NCI-H128 (cell line): ENCODE results near the gene NAIF1.
"Not testable (repeated sequence)": the region's sequence is repeated elsewhere in the genome, so short reads cannot be mapped to it uniquely, and the experiment has no call there.

Source experiments
- DNase-seq: peaks from one replicate; lab custom pipeline; 2025; ENCODE audit not compliant: unreplicated experiment; lab: John Stamatoyannopoulos, UW

NAIF1 gene, protein sequence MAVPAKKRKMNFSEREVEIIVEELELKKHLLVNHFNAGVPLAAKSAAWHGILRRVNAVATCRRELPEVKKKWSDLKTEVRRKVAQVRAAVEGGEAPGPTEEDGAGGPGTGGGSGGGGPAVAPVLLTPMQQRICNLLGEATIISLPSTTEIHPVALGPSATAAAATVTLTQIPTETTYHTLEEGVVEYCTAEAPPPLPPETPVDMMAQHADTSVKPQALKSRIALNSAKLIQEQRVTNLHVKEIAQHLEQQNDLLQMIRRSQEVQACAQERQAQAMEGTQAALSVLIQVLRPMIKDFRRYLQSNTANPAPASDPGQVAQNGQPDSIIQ

DNA sequence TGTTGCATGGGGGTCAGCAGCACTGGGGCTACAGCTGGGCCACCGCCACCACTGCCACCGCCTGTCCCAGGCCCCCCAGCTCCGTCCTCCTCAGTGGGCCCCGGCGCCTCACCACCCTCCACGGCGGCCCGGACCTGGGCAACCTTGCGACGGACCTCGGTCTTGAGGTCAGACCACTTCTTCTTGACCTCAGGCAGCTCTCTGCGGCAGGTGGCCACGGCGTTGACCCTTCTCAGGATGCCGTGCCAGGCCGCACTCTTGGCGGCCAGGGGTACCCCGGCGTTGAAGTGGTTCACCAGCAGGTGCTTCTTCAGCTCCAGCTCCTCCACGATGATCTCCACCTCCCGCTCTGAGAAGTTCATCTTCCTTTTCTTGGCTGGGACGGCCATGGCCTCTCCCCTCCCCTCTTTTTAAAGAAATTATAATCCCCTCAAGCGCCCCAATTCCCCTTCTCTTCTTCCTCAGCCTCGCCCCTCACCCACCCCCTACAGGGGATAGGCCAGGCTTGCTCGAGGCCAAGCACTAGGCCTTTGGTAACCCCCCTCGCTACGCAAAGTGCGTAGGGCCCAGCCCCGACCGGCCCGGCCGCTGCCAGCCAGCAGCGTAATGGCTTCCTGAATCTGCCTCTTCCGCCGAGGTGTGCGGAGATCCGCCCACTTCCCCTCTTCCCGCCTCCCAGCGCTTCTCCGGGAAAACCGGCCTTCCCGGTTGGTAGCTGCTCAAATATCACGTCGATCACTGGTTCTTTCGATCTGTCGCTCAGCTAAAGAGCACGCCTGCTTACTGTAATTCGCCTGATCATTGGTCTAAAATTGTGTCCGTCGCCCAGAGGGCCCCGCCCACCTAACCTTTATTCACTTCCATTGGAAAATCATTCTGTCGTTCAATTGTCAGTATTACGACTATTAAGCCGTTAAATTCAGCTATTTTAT lies at the start of gene NAIF1:
TSS of gene NAIF1 (minus strand) at position 608 of the 932 bp plus-strand sequence. CDS start at position 389, 219 bp downstream.
- peak; percentile 99 for DNase-seq

DNA sequence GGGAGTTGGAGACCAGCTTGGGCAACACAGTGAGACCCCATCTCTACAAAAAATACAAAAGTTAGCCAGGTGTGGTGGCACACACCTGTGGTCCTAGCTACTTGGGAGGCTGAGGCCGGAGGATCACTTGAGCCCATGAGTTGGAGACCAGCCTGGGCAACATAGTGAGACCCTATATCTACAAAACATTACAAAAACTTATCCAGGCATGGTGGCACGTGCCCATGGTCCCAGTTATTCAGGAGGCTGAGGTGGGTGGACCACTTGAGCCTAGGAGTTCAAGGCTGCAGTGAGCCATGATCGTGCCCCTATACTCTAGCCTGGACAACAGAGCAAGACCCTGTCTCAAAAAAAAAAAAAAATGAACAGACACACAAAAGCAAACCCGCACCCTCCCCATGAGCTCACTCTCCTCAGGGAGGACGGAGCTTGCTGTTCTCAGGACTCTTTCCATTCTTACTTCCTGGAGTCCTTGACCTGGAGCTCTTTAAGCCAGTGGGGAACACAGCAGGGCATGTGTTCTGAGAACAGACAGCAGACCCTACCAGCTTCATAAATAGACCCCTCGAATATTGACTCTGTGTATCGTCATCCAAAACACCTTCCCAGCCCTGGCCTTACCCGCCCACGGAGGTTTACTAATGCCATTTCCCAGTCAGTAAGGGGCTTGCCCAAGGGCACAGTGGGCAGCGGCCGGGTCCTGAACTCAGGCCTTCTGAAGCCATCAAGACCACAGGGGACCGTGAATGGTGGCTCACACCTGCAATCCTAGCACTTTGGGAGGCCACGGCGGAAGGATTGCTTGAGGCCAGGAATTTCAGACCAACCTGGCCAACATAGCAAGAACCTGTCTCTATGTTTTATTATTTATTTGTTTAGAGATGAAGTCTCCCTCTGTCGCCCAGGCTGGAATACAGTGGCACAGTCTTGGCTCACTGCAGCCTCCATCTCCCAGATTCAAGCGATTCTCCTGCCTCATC lies 49.3 kb upstream of the NAIF1 start:
- no peak for DNase-seq

DNA sequence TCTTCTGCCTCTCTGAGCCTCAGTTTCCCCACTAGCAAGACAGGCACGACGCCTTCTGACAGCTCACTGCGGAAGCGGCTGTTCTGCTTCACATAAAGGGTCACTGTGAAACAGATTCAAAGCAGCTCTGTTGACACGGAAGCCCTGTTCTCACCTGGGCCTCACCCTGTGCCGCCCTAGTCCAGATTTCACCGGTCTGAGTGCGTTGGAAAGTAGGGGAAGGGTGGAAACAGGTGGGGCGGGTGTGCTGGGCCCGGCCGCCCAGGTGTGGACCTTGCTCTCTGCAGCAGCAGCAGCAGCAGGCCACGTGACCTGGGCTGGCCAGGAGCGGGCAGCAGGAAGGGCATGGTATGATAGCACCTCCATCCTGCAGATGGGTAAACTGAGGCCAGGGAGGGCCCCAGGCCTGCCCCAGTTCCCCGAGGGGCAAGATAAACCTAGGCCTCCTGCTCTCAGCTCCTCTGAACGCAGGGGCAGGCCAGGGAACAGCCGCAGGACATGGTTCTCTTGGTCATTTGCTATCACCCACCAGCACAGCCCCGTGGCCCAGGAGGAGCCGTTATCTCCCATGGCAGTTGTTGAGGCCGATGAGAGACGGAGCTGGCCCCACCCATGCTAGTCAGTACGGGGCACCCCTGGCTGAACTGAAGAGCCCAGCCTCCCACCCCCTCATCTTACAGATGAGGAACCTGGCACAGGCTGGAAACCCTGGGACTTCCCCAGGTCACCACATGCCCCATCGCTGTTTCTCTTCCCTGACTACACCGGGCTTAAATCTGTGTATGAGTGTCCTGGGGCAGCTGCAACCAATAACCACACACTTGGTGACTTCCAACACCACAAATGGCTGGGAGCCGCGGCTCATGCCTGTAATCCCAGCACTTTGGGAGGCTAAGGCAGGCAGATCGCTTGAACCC lies 48.3 kb upstream of the NAIF1 start:
- no peak for DNase-seq

DNA sequence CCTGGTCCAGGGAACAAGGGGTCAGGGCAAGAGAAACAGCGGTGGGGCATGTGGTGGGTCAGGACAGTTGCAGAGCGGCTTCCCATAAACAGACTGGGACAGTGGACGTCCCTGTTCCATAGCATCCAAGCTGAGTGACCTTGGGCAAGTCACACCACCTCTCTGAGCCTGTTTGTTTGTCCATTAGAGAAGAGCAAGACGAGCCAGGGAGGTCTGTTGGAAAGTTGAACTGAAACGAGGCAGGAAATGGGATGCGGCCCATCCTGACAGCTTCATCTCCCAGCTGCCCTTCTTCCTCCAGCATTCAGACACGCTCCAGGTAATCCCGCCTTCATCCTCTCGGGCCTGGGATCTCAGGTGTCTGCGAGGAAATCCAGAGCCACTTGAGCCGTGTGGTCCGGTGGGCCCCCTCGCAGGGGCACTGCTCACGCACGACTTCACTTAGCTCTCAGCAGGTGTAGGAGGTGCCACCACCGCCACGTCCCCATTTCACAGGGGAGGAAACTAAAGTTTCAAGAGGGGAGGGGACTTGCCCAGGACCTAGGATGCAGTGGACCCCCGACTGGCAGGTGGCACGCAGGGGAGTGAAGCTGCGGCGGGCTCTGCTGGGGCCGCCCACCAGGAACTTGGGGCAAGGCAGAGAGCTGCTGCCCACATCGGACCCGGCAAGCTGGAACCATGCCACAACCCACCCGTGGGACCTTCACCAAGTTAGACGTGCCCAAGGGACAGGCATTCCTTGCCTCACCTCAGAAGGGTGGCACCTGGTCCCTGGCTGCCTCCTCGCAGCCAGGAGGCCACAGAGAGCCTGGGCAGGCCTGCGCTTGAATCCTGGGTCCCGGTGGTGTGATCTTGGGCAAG lies 47.4 kb upstream of the NAIF1 start:
- DNase-seq = no peak

DNA sequence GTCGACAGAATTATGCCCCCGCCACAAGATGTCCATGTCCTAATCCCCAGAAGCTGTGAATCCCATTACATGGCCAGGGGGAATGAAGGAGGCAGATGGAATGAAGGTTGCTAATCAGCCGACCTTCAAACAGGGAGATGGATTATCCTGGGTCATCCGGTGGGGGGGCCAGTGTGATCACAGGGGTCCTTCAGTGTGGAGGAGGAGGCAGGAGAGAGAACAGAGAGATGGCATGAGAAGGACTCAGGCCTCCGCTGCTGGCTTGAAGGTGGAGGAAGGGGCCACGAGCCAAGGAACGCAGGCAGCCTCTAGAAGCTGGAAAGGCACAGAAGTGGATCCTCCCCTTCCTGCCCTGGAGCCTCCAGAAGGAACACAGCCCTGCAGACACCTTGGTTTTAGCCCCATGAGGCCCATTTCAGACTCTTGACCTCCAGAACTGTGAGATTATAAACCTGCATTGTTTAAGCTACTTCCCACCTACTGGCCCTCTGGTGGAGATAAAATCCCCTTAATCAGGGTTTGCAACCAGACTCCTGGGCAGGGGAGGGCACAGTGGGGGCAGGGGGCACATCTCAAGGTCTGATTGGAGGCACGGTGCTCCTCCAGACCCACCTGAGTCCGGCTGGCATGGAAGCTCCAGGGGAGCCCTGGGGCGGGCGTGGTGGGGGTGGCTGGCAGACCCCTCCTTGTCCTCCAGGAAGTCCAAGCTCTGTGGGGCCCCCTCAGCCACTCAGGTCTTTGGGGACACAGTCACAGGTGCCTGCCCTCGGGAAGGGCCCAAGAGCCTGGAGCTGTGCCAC lies 46.6 kb upstream of the NAIF1 start:
- no peak for DNase-seq

DNA sequence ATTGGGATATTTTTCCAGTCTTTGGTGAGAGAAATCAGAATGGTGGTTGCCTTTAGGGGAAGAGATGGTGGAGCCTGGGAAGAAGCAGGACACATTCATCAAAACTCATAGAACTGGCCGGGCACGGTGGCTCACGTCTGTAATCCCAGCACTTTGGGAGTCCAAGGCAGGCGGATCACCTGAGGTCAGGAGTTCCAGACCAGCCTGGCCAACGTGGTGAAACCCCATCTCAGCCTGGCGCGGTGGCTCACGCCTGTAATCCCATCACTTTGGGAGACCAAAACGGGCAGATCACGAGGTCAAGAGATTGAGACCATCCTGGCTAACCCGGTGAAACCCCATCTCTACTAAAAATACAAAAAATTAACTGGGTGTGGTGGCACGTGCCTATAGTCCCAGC lies 44.6 kb upstream of the NAIF1 start:
- not testable (repeated sequence) for DNase-seq

DNA sequence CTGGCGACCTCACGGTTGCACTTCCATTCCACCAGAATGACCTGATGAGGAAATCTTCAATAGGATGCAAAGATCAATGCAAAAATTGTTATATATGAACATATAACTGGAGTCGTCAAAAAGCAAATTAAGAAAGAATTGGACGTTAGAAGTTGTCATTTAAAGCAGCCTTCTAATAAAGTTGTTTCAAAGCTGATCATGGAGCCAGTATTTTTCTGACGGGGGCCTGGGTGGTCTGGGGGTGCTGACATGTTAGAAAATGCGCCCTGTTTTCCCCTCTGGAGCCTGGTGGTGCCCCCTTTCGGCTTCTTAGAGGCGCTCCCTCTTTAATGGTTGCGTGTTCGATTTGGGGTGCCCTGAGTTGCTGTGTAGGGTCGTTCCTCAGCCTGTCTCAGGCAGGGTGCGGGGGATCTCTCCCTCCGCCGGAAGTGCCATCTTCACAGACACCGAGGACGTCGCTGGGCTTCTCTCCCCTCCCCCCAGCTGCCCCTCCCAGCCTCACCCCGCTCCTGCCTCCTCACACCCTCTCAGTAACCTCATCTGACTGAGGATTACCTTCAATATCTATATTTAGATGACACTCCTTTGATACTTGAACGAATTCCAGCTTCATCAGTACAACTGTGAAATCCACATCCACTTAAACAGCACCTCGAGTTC lies 42.1 kb upstream of the NAIF1 start:
- no peak for DNase-seq

DNA sequence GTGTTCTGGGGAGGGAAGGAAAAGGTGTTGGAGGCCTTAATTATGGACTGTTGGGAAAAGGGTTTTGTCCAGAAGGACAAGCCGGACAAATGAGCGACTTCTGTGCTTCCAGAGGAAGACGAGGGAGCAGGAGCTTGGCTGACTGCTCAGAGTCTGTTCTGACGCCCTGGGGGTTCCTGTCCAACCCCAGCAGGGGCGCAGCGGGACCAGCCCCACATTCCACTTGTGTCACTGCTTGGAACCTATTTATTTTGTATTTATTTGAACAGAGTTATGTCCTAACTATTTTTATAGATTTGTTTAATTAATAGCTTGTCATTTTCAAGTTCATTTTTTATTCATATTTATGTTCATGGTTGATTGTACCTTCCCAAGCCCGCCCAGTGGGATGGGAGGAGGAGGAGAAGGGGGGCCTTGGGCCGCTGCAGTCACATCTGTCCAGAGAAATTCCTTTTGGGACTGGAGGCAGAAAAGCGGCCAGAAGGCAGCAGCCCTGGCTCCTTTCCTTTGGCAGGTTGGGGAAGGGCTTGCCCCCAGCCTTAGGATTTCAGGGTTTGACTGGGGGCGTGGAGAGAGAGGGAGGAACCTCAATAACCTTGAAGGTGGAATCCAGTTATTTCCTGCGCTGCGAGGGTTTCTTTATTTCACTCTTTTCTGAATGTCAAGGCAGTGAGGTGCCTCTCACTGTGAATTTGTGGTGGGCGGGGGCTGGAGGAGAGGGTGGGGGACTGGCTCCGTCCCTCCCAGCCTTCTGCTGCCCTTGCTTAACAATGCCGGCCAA lies 41.3 kb upstream of the NAIF1 start:
- no peak for DNase-seq

DNA sequence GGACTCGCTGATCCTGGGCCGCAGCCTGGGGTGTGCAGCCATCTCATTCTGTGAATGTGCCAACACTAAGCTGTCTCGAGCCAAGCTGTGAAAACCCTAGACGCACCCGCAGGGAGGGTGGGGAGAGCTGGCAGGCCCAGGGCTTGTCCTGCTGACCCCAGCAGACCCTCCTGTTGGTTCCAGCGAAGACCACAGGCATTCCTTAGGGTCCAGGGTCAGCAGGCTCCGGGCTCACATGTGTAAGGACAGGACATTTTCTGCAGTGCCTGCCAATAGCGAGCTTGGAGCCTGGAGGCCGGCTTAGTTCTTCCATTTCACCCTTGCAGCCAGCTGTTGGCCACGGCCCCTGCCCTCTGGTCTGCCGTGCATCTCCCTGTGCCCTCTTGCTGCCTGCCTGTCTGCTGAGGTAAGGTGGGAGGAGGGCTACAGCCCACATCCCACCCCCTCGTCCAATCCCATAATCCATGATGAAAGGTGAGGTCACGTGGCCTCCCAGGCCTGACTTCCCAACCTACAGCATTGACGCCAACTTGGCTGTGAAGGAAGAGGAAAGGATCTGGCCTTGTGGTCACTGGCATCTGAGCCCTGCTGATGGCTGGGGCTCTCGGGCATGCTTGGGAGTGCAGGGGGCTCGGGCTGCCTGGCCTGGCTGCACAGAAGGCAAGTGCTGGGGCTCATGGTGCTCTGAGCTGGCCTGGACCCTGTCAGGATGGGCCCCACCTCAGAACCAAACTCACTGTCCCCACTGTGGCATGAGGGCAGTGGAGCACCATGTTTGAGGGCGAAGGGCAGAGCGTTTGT lies 40.5 kb upstream of the NAIF1 start:
- DNase-seq = no peak

DNA sequence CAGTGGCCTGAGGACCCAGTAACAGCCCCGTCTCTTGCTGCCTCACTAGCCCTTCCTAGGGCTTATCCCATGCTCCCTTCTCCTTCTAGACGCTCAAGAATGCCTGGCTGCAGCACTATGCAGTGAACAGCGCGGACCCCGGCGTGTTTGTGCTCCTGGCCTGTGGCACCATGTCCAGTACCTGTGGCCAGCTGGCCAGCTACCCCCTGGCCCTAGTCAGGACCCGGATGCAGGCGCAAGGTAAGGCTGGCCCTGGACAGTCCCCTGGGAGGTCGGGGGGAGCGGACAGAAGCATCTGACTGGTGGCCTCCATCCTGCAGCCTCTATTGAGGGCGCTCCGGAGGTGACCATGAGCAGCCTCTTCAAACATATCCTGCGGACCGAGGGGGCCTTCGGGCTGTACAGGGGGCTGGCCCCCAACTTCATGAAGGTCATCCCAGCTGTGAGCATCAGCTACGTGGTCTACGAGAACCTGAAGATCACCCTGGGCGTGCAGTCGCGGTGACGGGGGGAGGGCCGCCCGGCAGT lies 39.9 kb upstream of the NAIF1 start:
- no peak for DNase-seq

DNA sequence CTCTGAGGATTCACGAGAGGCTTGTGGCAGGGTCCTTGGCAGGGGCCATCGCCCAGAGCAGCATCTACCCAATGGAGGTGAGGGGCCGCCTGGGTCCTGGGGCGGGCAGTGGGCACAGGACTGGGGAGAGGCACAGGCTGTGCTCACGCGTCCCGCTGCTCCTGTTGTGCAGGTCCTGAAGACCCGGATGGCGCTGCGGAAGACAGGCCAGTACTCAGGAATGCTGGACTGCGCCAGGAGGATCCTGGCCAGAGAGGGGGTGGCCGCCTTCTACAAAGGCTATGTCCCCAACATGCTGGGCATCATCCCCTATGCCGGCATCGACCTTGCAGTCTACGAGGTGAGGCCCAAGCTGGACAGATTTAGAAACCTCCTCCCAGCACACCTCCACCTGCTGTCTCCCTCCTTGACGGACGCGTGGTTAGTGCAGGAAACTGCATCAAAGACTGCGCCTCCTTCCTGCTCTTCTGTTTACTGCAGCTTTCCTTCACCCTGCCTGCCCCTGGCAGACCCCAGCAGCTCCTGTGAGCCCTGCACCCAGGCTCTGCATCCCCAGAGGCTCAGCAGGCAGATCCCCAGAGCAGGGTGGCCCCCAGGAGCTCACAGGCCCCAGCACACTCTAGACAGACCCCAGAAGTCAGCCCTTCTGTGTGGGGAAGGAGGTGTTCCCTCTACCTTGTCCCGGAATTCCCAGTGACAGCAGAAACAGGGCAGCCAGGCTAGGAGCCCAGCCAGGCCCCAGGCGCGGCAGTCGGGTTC lies 39.2 kb upstream of the NAIF1 start:
- DNase-seq = no peak

DNA sequence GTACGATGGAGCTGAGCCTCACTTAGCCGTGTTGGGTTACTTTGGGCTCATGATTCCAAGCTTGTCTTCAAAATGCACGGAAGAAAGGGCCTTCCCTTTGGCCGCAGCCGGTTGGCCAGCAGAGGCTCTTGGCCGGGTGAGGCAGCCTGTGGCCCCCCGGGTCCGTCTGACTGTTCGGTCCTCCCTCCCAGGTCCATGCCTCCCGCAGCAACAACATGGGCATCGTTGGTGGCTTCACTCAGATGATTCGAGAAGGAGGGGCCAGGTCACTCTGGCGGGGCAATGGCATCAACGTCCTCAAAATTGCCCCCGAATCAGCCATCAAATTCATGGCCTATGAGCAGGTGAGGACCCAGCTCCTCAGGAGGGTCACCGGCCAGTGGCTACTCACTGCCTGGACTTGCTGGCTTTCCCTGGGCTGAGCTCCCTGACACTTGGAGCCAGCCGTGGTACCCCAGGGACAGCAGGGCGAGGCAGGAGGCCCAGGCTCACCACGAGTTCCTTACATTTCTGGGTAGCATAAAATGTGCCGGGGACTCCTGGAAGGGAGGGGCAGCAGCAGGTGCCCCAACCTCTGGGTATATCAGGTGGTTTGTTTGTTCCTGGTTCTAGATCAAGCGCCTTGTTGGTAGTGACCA lies 38.5 kb upstream of the NAIF1 start:
- DNase-seq = no peak

DNA sequence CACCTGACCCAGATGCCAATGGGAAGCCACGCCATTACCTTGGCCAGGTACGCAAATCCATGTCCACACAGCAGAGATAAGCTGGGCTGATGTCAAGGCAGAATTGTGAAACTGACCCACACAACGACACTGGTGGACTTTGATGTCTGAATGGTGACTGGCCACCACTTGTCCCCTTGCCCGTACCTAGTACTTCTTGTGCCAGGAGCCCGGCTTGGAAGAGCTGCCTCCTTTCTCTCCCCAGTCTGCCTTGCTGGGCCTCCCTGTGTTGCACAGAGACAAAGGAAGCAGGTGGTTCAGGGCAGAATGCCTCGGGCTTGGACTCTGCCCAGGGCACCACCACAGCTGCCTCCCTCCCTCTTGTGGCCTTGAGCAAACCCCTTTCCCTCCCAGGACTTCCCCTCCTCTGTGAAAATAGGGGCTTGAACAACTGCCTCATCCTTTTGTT lies 37.1 kb upstream of the NAIF1 start:
- DNase-seq = no peak

DNA sequence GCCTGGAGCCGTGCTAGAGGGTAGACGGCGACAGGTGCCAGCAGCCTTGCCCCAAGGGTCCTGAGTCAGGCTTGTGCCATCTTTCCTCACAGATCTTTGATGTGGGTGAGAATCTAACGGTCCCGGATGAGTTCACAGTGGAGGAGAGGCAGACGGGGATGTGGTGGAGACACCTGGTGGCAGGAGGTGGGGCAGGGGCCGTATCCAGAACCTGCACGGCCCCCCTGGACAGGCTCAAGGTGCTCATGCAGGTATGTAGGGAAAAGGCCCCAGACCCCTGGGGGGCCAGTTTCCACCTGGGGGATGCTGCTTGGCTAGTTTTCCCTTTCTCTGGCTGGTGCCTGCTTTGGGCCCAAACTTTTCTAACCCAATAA lies 36.5 kb upstream of the NAIF1 start:
- DNase-seq = no peak
